Neural cell (in vitro differentiated cells): Measurements from ENCODE around the gene DNAJB14. TPM values are rescaled to one million over a fixed set of nuclear protein-coding genes. Genes with fewer than 3 reads are reported as not detected.

Experiments
- H2AFZ ChIP-seq: fragments of 200-600, 300-800 bp; sonication (generic), shearing (Covaris generic); 2 replicates; pipeline ENCODE4 v1.6.0; 2014; ENCODE audit warnings: low read depth, mild to moderate bottlenecking, antibody characterized with exemption, low read length, moderate library complexity
- H3F3A ChIP-seq: fragments of 200-600 bp; shearing (Covaris generic); 2 replicates; pipeline ENCODE4 v1.6.1; 2016; ENCODE audit warnings: mild to moderate bottlenecking, moderate library complexity, mixed read lengths, antibody characterized with exemption, low read length; ENCODE audit not compliant: insufficient read depth, poor library complexity, severe bottlenecking
- H3K27ac ChIP-seq: fragments of 200-600, 300-800 bp; sonication (generic), shearing (Covaris generic); 2 replicates; pipeline ENCODE4 v1.5.1; 2014; ENCODE audit warnings: mild to moderate bottlenecking, low read length, moderate library complexity
- H3K27me3 ChIP-seq: fragments of 300-800, 200-600 bp; sonication (generic), shearing (Covaris generic); 2 replicates; pipeline ENCODE4 v1.6.0; 2014; ENCODE audit warnings: mild to moderate bottlenecking, low read depth, low read length, moderate library complexity; ENCODE audit not compliant: insufficient read depth
- H3K36me3 ChIP-seq: fragments of 300-800, 200-600 bp; sonication (generic), shearing (Covaris generic); 2 replicates; pipeline ENCODE4 v1.5.1; 2014; ENCODE audit warnings: mild to moderate bottlenecking, antibody characterized with exemption, low read length, moderate library complexity; ENCODE audit not compliant: insufficient read depth
- H3K4me2 ChIP-seq: fragments of 300-800, 200-600 bp; sonication (generic), shearing (Covaris generic); 2 replicates; pipeline ENCODE4 v1.6.0; 2014; ENCODE audit warnings: mild to moderate bottlenecking, low read length
- H3K4me3 ChIP-seq: fragments of 300-800, 200-600 bp; sonication (generic), shearing (Covaris generic); 2 replicates; pipeline ENCODE4 v1.5.1; 2014; ENCODE audit warnings: mild to moderate bottlenecking, low read length, moderate library complexity
- H3K79me2 ChIP-seq: fragments of 200-600 bp; shearing (Covaris generic); replicated peaks from 2 replicates; pipeline ENCODE4 v1.6.0; 2014; ENCODE audit warnings: mild to moderate bottlenecking, low read length, moderate library complexity; ENCODE audit not compliant: insufficient read depth
- H3K9ac ChIP-seq: fragments of 300-800, 200-600 bp; sonication (generic), shearing (Covaris generic); 2 replicates; pipeline ENCODE4 v1.6.1; 2016; ENCODE audit warnings: mild to moderate bottlenecking, low read length, mixed read lengths
- H3K9me2 ChIP-seq: fragments of 200-600 bp; shearing (Covaris generic); 2 replicates; pipeline ENCODE4 v1.6.1; 2016; ENCODE audit warnings: mild to moderate bottlenecking, low read length, mixed read lengths; ENCODE audit not compliant: insufficient read depth
- H3K9me3 ChIP-seq: fragments of 200-600, 300-800 bp; sonication (generic), shearing (Covaris generic); 2 replicates; pipeline ENCODE4 v1.6.1; 2016; ENCODE audit warnings: mild to moderate bottlenecking, mixed run types, low read length, moderate library complexity, mixed read lengths
- H4K20me1 ChIP-seq: fragments of 200-600 bp; shearing (Covaris generic); 2 replicates; pipeline ENCODE4 v1.6.1; 2016; ENCODE audit warnings: mild to moderate bottlenecking, mixed run types; ENCODE audit not compliant: insufficient read depth
- EP300 ChIP-seq: fragments of 450-650 bp; conservative IDR thresholded peaks from 2 replicates; pipeline ENCODE4 v1.6.1; 2014; ENCODE audit warnings: antibody characterized with exemption, mild to moderate bottlenecking, moderate library complexity; ENCODE audit not compliant: poor library complexity, severe bottlenecking
- EZH2 ChIP-seq: fragments of 200-600, 300-800 bp; shearing (Covaris generic), sonication (generic); IDR thresholded peaks from 2 replicates; pipeline ENCODE4 v1.6.1; 2014; ENCODE audit warnings: antibody characterized with exemption, low read length, borderline replicate concordance, mild to moderate bottlenecking; ENCODE audit not compliant: insufficient read depth, poor library complexity, severe bottlenecking
- MXI1 ChIP-seq: fragments of 450-650 bp; conservative IDR thresholded peaks from 2 replicates; pipeline ENCODE4 v1.6.1; 2014; ENCODE audit warnings: antibody characterized with exemption, mild to moderate bottlenecking; ENCODE audit not compliant: poor library complexity, severe bottlenecking
- POLR2AphosphoS5 ChIP-seq: IDR thresholded peaks from 2 replicates; pipeline ENCODE4 v1.6.1; 2012
- RAD21 ChIP-seq: fragments of 450-650 bp; conservative IDR thresholded peaks from 2 replicates; pipeline ENCODE4 v1.6.1; 2014; ENCODE audit warnings: antibody characterized with exemption, mild to moderate bottlenecking, moderate library complexity
- REST ChIP-seq: IDR thresholded peaks from 2 replicates; pipeline ENCODE4 v1.6.1; 2012; ENCODE audit warnings: borderline replicate concordance
- SMC3 ChIP-seq: fragments of 450-650 bp; conservative IDR thresholded peaks from 2 replicates; pipeline ENCODE4 v1.6.1; 2014; ENCODE audit warnings: antibody characterized with exemption, mild to moderate bottlenecking, moderate library complexity; ENCODE audit not compliant: poor library complexity
- TAF1 ChIP-seq: IDR thresholded peaks from 2 replicates; pipeline ENCODE4 v1.6.1; 2012; ENCODE audit warnings: low read depth
- polyA plus RNA-seq: library from polyadenylated mRNA; depleted of rRNA; stranded (reverse); fragments of >200 nt; gene quantifications from 2 replicates; pipeline ENCODE4 v1.2.3, GENCODE V29; 2014
- TF ChIP-seq, protein P1 (sequence below): fragments of 450-650 bp; IDR thresholded peaks from 2 replicates; pipeline ENCODE4 v1.5.1; 2014; ENCODE audit warnings: antibody characterized with exemption, mild to moderate bottlenecking, moderate library complexity; ENCODE audit not compliant: poor library complexity, severe bottlenecking

DNAJB14 gene
- polyA plus RNA-seq, 1 donor from 2014 or later, result 41.3 TPM

GRCh38 chr4:99915449-99915848 lies 31.0 kb downstream of the DNAJB14 start:
- no peak overlapping the region for H3K4me3 ChIP-seq
- H3K27ac ChIP-seq, result no peak overlapping the region
- no peak overlapping the region for H2AFZ ChIP-seq
- no peaks in the 10 kb centered on the region for H3K79me2 ChIP-seq
- H3F3A ChIP-seq, result no peaks in the 10 kb centered on the region
- H3K9me2 ChIP-seq, result no peaks in the 10 kb centered on the region
- no peak overlapping the region for H3K9ac ChIP-seq
- H4K20me1 ChIP-seq, result no peaks in the 10 kb centered on the region
- no peak for TF ChIP-seq POLR2AphosphoS5
- TF ChIP-seq TAF1, result no peak
- TF ChIP-seq EP300, result no peak
- TF ChIP-seq SMC3, result no peak
- TF ChIP-seq MXI1, result no peak
- TF ChIP-seq RAD21, result no peak
- no peak for TF ChIP-seq REST
- TF ChIP-seq, protein P1, sequence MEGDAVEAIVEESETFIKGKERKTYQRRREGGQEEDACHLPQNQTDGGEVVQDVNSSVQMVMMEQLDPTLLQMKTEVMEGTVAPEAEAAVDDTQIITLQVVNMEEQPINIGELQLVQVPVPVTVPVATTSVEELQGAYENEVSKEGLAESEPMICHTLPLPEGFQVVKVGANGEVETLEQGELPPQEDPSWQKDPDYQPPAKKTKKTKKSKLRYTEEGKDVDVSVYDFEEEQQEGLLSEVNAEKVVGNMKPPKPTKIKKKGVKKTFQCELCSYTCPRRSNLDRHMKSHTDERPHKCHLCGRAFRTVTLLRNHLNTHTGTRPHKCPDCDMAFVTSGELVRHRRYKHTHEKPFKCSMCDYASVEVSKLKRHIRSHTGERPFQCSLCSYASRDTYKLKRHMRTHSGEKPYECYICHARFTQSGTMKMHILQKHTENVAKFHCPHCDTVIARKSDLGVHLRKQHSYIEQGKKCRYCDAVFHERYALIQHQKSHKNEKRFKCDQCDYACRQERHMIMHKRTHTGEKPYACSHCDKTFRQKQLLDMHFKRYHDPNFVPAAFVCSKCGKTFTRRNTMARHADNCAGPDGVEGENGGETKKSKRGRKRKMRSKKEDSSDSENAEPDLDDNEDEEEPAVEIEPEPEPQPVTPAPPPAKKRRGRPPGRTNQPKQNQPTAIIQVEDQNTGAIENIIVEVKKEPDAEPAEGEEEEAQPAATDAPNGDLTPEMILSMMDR, result no peak
- no peak for TF ChIP-seq EZH2
- no peak overlapping the region for H3K4me2 ChIP-seq
- no peaks in the 10 kb centered on the region for H3K9me3 ChIP-seq
- no peaks in the 10 kb centered on the region for H3K27me3 ChIP-seq
- peaks cover 4% of the 10 kb centered on the region for H3K36me3 ChIP-seq

GRCh38 chr4:99894998-99895397 lies 51.4 kb downstream of the DNAJB14 start:
- no peaks in the 10 kb centered on the region for H3K36me3 ChIP-seq
- no peaks in the 10 kb centered on the region for H3K27me3 ChIP-seq
- H3K9me3 ChIP-seq, result no peaks in the 10 kb centered on the region
- peaks cover 38% of the 10 kb centered on the region for H3K79me2 ChIP-seq
- H3K27ac ChIP-seq, result peak overlapping the region; percentile 74
- peak overlapping the region; percentile 66 for H3K9ac ChIP-seq
- no peaks in the 10 kb centered on the region for H3K9me2 ChIP-seq
- H2AFZ ChIP-seq, result peak overlapping the region; percentile 66
- peak overlapping the region; percentile 84 for H3K4me3 ChIP-seq
- no peak for TF ChIP-seq REST
- TF ChIP-seq, protein P1, result no peak
- no peak for TF ChIP-seq EP300
- TF ChIP-seq TAF1, result no peak
- TF ChIP-seq POLR2AphosphoS5, result no peak
- H3K4me2 ChIP-seq, result peak overlapping the region; percentile 76
- H3F3A ChIP-seq, result no peaks in the 10 kb centered on the region
- no peaks in the 10 kb centered on the region for H4K20me1 ChIP-seq
